NCI-H82 (cell line): ENCODE data around the gene CABLES2.

Experiments used
- DNase-seq: peaks from one replicate; lab custom pipeline; 2025; lab: John Stamatoyannopoulos, UW

Gene CABLES2, protein sequence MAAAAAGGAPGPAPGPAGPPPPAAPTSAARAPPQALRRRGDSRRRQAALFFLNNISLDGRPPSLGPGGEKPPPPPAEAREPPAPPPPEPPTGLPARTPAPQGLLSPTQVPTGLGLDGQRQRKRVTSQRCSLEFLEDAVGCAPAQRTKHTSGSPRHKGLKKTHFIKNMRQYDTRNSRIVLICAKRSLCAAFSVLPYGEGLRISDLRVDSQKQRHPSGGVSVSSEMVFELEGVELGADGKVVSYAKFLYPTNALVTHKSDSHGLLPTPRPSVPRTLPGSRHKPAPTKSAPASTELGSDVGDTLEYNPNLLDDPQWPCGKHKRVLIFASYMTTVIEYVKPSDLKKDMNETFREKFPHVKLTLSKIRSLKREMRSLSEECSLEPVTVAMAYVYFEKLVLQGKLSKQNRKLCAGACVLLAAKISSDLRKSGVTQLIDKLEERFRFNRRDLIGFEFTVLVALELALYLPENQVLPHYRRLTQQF

DNA sequence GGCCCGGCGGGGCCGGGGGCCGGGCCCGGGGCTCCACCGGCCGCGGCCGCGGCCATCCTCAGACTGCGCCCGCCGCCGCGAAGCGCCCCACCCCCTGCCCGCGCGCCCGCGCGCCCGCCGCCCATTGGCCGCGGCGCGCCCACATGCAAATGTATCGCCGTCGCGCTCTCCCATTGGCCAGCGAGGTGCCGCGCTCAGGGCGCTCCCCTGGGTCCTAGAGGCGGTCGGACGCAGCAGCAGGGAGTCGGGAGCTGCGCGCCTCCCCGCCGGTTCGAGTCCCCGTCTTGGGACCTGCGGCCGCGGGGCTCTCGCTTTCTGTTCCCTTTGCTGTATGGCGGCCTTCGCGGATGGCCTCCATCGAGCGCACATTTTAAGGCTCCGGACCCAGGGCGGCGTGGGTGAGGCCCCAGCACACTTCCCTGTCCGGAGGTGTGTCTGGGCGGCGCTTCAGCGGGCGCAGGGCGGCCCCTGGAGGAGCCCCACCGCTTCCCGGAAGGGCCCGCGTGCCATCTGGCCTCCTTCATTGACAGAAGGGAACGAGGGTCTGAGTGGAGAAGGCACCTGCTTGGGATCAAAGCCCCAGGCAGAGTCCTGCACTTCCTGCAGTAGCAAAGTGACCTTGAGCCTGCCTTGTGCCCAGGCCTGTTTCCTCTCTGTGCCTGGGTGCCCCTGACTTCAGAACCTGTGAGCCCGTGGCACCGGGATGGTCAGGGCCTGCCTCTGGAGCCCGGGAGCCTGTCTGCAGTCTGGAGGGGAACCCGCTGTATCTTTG, at the start of gene CABLES2:
TSS of gene CABLES2 (minus strand) at position 65 of the 772 bp plus-strand sequence. CDS start at position 56, 9 bp downstream.
- peak; percentile 97 for DNase-seq

DNA sequence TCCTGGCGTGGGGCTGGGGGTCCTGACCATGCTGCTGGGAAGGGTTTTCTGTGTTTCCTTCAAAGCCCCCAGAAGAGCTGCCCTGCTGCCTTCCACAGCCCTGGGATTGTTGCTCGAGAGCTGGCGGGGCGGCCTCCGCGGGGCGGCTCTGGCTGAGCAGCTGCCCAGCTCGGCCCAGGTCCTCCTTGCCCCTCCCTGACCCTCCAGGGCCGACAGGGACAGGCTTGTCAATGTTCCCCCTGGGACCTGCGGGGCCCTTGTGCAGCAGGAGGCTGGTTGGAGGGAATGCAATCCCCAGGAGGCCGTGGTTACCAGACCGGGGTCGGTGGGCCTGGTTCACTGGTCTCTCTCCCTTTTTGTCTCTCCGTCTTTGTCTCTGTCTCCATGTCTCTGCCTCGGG, 48.8 kb upstream of the CABLES2 start:
- no peak for DNase-seq

DNA sequence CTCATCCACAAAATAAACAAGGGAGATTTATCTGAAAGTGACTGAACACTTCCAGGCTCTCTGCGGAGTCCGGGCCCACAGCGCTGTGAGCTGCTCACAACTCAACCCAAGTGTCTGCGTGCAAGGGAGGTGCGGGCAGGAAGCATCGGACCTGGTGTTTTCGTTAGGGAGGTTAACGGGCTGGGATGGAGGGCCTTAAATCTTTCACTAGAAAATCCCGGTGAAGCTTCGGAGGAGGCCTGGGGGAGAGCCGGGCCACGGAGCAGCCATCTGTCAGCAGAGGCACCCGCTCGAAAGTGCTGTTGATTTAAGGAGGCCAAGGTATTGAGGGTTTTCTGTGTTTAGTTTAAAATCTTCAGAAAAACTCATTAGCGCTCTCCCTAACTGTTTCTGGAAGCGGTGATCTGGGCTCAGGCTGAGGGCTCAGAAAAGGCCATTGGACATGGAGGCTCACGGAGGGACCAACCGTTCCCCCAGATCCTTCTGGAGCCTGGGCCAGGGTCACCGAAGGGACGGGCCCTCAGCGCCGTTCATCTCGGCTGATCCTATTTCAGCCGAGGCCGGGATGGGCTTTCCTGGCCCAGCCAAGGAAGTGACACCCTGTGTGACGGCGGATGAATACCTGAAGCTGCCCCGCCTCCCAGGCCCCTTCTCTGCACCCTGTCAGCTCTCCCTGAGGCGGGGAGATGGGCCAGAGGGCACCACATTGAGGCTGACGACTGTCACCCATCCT, 48.0 kb upstream of the CABLES2 start:
- peak; percentile 55 for DNase-seq

DNA sequence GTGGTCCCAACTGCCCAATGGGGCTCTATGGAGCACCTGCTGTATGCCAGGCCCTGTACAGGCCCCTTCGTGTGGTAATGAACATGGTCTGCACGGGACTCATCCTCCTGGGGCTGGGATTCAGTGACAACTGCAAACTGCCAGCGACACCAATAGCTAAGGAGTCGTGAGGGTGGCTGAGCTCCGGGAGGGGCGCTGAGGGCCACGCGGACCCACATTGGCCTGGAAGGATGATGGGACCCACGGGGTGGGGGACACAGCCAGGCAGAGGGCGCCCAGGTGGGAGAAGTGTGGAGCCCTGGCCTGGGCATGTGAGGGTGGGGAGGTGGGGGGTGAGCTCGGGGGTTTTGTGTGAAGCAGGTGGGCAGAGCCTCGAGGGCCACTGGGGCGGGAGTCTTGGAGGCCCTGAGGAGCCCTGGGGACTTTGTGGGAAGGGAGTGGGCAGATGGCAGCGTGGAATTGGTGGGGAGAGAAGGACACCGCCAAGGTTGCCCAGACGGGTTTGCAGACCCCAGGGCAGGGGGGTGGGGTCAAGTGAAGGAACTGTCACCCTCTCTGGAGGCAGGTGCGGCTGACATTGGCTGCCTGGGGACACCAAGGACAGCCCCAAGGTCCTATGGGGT, 46.2 kb upstream of the CABLES2 start:
- DNase-seq, result no peak

DNA sequence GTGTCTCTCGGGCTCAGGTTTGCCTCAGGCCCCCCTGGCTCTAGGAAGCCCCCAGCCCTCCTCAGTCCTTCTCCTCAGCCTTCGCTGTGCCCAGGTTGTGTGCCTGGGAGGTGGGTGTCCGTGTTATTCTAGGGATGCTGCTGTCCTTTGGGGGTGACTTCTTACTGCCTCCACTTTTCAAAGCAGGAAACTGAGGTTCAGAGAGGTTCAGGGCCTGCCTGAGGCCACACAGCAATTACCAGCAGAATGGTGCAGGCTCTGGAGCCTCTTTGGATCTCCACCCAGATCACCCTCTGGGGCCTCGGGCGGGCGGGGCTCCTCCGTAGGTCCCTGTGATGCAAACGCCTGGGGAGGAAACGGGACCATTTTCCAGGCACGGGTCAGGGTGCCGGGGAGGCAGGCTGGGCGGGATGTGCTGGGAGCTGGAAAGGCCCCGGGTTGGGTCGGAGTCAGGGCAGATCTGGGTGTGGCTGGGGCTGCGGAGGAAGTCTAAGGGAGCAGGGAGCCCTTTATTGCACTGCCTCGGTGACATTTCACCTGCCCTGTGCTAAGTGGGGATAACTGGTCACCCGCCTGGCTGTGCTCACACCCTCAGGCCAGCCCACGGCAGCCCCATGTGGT, 45.5 kb upstream of the CABLES2 start:
- DNase-seq, result no peak

DNA sequence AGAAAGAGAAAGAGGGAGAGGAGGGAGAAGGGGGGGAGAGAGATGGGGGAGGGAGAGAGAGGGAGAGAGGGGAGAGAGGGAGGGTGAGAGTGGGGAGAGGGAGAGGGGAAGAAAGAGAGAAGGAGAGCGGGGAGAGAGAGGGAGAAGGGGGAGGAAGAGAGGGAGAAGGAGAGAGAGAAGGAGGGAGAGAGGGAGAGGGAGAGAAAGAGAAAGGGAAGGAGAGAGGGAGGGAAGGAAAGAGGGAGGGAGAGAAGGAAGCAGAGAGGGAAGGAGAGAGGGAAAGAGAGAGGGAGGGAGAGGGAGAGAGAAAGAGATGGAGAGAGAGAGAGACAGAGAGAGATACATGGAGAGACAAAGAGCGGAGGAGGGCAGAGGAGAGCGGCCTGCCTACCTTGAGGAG, 44.9 kb upstream of the CABLES2 start:
- DNase-seq, result no peak

DNA sequence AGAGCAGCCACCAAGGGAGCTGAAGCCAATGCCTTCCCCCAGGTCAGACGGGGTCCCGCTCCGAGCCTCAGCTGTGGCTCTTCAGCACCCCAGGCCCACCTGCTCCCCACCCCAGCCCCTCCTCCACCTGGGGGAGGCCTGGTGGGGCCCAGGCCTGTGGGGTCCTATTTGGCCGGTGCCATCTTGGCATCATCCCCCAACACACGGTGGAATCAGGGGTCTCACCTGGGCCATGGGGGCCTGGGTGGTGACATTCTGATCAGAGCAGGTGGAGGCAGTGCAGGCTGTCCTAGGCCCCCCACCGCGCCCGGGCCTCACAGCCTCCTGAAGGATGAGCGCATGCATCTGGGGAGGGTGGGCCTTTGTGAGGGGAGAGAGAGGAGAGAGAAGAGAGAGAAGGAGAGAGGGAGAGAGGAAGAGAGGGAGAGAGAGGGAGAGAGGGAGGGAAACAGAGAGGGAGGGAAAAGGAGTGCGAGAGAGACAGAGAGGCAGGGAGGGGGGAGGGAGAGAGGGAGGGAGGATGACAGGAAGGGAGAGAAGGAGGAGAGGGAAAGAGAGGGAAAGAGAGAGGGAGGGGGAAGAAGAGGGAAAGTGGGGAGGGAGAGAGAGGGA, 44.2 kb upstream of the CABLES2 start:
- no peak for DNase-seq

DNA sequence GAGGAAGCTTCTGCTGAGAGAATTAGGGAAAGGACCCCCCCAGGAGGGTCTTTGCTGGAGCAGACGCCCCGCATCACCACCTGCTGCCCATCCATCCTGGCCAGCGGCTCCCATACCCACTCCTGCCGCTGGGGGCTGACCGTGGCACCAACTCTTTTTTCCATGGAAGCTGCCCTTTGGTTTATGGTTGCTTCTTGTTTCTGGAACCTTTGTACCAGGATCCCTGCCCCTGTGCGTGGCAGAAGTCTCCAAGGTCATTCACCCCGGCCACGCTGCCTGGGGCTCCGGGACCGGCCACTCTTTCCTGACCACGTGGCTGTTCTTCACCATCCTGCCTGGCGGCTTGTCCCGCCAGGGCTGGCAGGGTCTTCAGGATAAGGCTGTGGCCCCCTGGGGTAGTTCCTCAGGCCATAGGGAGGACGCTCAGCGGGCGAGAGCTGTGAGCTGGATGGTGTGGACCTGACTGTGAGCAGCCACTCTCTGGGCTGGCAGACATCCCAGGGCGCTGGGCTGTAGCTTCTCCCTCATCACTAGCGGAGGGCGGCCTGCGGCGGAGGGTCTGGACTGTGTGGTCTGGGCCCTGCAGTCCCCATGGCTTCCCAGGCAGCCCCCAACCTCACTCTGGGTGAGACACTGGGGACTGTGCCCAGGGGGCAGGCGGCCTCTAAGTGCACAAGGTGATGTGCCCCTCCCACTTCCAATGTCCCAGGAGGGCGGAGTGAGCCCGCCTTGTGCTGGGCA, 43.0 kb upstream of the CABLES2 start:
- peak; percentile 34 for DNase-seq

DNA sequence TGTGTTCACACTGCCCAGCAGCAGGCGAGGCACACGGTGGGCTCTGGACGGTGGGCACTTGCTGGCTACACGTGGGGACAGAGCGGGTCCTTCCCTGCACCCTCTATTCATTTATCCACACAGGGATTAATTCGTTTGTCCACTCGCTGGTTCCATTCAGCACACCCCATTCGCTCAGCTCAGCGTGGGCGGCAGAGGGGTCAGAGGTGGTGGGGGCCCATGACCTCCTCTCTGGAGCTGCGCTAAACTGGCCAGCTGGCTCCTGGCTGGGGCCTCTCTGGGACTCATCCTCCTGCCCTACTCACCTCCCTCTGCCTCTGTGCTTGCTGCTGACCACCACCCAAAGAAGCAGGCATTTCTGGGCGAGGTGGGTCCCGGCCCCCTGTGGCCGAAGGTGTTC, 41.7 kb upstream of the CABLES2 start:
- no peak for DNase-seq

DNA sequence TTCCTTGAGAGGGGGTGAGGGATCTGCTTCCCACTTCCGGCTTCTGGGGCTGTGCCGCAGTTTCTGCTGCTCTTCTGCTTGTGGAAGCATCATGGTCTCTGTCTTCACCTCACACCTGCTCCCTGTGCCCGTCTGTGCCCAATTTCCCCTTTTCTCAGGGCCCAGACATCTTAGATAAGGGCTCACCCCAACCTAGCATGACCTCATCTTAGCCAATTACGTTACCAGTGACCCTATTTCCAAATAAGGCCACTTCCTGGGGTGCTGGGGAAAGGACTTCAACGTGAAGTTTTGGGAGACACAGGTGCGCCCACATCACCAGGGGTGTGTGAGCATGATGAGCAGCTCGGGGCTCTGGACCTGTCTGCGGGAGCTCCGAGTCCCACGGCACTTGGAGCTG, 41.0 kb upstream of the CABLES2 start:
- DNase-seq, result no peak

DNA sequence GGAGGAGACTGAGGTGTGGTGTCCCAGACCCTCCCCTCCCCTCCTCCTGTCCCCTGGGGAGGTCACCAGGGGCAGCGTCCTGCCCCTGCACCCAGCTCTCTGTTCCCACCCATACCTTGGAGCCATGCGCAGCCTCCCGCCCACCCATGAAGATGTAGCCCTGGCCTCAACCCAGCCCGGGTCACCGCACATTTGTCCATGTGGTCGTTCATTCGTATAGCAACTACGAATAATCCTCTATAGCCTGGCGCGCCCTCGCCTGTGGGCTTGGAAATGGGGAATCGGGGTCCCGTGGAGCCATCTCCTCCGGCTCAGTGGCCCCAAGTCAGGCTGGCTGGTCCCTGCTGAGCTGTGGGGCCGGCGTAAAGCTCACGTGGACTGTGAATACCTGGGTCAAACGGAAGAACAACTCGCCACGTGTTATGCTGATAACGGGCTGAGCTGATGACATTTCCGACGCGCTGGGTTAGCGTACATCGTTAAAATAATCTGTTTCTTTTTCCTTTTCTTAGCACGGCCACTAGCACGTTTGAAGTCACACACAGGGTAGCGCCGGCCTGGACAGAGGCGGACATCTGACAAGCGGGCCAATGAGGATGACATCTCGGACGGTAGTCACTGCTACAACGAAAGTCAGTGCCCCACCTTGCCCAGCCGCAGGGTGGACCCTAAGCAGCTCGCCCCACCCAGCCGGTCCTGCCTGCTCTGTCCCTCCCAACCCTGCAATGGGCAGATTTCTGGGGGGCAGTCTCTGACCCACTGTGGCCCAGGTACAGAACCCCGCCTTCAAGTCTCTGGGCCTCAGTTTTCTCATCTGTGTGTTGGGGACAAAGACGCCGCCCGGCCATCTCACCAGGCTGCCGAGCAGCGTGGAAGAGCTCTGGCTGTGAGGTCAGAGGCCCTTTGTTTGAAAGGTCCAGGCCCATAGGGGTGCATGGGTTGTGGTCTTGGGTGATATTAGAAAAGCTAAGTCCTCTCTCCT, 40.1 kb upstream of the CABLES2 start:
- no peak for DNase-seq

DNA sequence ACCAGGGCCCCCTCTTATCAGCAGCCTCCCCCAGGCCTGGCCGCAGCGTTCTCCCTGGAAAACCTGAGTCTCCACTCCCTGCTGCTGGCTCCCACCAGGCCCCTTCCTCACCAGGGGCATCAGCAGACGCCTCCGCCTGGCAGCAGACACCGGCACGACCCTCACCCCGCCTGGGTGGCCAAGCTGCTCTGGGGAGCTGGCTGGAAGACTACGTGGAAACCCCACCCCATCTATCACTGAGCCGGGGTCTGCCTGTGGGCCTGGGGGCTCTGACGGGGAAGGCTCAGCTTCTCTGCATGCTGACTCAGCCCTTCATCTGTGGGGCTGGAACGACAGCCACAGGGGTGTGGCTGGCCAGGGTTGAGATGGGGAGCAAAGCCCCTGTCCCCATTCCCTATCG, 39.4 kb upstream of the CABLES2 start:
- no peak for DNase-seq

DNA sequence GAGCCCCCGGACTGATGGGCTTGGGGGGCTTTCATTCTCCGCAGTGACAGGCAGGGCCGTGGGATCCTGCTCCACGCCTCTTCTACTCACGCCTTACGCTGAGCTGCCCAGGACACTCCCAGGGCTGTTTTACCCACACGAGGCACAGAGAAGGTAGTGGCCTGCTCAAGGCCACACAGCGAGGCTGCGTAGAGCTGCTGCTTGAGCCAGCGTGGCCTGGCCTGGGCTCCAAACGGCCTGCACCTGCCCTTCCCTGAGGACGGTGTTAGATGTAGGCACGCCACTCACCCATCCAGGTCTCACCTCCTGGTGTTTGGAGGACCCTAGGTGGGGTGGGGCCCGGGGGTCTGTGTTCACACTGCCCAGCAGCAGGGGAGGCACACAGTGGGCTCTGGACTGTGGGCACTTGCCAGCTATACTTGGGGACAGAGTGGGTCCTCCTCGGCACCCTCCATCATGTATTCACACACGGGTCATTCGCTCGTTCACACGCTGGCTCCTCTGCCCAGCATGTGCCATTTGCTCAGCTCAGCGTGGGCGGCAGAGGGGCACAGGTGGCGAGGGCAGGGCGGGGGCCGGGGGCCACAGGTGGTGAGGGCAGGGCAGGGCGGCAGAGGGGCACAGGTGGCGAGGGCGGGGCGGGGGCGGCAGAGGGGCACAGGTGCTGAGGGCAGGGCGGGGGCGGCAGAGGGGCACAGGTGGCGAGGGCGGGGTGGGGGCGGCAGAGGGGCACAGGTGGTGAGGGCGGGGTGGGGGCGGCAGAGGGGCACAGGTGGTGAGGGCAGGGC, 38.7 kb upstream of the CABLES2 start:
- DNase-seq, result no peak

DNA sequence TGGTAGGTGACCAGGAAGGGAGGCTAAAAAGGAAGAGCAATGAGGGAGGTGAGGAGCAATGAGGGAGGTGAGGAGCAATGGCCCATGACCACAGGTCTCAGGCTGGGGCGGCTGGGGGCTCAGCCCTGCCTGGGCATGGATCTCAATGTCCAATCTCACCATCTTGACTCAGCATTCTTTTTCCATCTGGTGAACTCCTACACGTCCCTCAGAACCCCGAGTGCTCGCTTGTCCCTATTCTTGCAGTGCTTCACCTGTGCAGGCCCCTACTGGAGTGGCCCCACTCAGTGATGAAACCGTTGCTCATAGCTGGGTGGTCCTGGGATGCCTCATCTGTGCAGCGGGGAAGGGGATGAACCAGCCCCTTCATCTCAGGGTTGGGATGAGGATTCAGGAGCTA, 37.2 kb upstream of the CABLES2 start:
- no peak for DNase-seq

DNA sequence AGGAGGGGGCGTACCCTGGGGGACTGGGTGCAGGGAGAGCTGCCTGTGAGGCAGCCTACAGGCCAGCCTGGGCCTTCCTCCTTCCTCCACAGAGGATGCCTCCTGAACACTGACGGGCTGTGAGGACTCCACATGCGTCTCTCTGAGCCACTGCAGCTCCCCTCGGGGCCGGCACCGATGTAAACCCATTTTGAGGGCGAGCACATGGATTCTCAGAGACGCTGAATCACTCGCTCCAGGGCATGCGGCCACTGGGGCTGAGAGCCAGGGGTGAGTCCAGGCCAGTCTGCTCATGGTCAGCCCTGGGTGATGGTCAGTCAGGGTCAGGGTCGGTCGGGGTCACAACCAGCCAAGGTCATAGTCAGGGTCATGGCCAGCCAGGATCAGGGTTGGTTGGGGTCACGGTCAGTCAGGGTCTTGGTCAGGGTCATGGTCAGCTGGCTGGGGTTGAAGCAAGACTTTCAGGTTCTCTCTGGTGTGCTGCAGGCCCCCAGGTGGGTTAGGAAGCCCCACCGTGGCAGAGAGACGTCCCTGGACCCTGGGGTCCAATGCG, 35.0 kb upstream of the CABLES2 start:
- no peak for DNase-seq

DNA sequence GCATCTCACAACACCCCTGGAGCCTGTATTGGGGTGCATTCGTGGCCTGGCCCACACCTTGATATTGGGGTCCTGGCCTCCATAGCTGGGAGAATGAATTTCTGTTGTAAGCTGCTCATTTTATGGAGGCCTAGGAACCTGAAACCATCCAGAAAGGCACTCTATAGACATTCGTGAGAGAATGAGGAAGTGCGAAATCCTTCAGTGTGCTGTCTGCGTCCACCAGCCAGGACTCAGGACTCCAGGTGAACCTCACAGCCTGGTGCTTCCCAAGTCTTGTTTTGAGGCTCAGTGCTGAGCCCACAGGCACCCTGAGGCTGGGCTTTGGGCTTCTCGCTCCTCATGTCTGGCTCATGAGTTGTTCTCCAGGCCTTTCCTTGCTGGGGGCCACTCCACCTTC, 32.1 kb upstream of the CABLES2 start:
- no peak for DNase-seq

DNA sequence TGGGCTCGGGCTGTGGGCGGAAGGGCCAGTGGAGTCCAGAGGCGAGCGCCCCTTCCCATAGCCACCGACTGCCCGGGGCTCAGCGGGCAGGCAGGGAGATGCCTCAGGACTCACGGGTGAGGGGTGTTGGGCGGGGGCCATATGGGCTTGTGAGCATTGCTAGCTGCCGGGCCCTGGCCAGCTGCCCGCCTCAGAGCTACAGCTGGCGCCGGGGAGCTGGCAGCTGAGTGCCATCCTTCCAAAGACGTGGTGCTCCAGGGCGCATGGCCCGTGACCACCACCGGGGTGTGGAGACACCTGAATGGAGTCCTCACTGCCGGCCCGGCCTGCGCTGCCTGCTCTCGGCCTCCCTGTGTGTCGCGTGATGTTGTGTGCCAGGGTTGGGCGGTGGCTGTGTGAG, 30.8 kb upstream of the CABLES2 start:
- no peak for DNase-seq

DNA sequence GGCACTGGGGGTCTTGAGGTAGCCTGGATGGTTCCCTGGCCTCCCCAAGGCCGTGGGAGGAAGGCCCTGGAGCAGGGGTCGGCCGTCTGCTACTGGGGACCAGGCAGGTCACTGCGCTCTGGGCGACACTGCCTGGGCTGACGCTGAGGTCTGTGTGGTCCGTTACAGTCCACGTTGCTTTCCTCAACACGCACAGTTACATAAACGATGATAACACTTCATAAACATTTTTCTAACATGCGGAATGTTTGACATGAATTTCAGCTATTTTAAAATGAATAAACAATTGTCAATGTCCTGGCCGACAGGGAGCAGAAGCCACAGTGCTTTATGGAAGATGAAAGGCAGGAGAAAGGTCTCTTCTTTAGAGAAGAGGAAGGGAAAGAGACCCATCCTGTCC, 30.4 kb upstream of the CABLES2 start:
- no peak for DNase-seq
